ENCODE results near the gene C4B.
"Not testable (repeated sequence)": the region's sequence is repeated elsewhere in the genome, so short reads cannot be mapped to it uniquely, and the experiment has no call there.

C4B gene

DNA sequence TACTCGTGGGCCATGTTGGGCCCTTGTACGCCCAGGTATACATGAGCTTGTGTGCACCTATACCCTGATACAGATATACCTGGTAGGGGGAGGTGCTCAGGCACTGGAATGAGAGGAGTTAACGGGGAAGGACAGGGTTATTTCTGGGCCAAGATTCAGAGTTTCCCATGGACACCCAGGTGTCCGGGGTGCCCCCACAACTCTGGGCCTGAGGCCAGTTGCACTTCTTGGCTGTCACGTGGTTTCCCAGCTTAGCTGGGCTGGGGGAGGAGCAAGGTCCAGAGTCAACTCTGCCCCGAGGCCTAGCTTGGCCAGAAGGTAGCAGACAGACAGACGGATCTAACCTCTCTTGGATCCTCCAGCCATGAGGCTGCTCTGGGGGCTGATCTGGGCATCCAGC lies 32.9 kb upstream of the C4B start, which contains the start of gene C4A:
Gene C4A (plus strand): TSS at position 314 of the 400 bp plus-strand sequence. CDS start 51 bp downstream, at position 365.
- DNase-seq = not testable (repeated sequence)

DNA sequence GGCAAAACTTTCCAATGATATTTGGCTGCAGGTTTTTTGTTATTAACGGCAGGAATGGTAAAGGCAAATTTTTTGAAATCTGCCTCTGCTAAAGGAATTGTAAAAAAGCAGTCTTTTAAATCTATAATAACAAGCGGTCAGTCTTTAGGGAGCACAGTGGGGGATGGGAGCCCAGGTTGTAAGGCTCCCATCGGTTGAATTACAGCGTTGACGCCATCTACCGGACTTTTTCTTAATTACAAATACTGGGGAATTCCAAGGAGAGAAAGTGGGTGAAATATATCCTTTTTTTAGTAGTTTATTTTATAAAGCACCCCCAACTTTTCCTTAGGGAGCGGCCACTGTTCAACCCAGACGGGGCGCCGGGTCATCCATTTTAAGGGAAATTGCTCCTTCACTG lies 25.2 kb upstream of the C4B start:
- DNase-seq = not testable (repeated sequence)

DNA sequence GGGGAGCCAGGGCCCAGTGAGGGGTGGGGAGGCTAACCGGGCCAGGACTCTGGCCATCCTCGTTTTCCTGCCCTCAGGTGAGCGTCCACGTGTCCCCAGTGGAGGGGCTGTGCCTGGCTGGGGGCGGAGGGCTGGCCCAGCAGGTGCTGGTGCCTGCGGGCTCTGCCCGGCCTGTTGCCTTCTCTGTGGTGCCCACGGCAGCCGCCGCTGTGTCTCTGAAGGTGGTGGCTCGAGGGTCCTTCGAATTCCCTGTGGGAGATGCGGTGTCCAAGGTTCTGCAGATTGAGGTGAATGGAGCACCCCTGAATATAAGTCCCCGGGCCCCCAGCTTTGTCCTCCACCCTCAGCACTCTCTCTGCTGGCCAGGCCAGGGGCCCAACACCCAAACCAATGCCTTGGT lies 20.2 kb upstream of the C4B start:
- not testable (repeated sequence) for DNase-seq

- DNase-seq = not testable (repeated sequence)
Observed at GRCh38 chr6:31996385-31996784, 18.2 kb upstream of the C4B start.

DNA sequence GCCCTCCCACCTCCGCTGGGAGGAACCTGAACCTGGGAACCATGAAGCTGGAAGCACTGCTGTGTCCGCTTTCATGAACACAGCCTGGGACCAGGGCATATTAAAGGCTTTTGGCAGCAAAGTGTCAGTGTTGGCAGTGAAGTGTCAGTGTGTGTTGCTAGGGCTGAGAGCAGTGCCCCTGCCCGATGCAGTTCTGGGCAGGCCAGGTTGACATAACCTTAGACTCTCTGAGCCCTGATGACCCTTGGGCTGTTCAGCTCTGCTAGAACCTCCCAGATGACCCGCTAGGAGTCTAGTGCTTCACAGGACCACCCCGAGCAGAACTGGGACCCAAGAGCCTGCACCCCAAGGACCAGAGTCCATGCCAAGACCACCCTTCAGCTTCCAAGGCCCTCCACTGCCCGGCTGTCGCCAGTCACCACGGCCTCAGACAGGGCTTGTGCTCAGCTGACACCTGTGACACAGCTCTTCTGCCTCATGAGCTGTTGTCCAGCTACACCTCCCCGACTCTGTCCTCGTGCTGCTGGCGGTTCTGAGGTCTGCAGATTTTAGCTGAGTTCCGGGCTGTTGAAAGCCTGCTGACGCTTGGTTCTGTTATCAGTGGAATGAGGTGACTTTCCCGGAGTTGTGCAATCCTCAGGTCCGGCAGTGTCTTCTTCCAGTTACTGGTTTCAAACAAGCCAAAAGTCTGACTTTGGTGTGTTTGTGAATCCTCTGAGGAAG lies 11.9 kb upstream of the C4B start:
- not testable (repeated sequence) for DNase-seq

GRCh38 chr6:32003301-32003700 lies 11.3 kb upstream of the C4B start:
- DNase-seq = not testable (repeated sequence)

GRCh38 chr6:32004393-32004792 lies 10.2 kb upstream of the C4B start:
- not testable (repeated sequence) for DNase-seq

GRCh38 chr6:32004864-32005537 lies 9.6 kb upstream of the C4B start:
- DNase-seq = not testable (repeated sequence)

GRCh38 chr6:32005538-32005880 lies 9.1 kb upstream of the C4B start:
- not testable (repeated sequence) for DNase-seq

DNA sequence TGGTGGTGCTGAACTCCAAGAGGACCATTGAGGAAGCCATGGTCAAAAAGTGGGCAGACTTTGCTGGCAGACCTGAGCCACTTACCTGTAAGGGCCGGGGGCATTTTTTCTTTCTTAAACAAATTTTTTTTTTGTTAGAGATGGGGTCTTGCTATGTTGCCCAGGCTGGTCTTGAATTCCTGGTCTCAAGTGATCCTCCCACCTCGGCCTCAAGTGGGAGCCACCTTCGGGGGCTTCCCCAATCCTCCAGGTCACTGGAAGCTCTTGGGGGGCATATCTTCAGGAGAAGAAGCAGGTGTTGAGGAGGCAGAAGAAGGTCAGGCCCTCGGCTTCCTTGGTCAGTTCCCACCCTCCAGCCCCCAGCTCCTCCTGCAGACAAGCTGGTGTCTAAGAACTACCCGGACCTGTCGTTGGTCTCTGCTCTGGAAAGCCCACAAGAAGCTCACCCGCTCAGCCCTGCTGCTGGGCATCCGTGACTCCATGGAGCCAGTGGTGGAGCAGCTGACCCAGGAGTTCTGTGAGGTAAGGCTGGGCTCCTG lies 8.5 kb upstream of the C4B start:
- not testable (repeated sequence) for DNase-seq

DNA sequence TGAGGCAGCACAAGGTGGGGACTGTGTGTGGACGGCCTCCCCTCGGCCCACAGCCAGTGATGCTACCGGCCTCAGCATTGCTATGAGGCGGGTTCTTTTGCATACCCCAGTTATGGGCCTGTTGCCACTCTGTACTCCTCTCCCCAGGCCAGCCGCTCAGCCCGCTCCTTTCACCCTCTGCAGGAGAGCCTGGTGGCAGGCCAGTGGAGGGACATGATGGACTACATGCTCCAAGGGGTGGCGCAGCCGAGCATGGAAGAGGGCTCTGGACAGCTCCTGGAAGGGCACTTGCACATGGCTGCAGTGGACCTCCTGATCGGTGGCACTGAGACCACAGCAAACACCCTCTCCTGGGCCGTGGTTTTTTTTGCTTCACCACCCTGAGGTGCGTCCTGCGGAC lies 7.5 kb upstream of the C4B start:
- not testable (repeated sequence) for DNase-seq

DNA sequence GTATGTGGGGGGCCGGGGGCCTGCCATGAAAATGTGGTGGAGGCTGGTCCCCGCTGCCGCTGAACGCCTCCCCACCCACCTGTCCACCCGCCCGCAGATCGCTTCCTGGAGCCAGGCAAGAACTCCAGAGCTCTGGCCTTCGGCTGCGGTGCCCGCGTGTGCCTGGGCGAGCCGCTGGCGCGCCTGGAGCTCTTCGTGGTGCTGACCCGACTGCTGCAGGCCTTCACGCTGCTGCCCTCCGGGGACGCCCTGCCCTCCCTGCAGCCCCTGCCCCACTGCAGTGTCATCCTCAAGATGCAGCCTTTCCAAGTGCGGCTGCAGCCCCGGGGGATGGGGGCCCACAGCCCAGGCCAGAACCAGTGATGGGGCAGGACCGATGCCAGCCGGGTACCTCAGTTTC lies 6.6 kb upstream of the C4B start:
- DNase-seq = not testable (repeated sequence)

GRCh38 chr6:32008616-32009015 lies 6.0 kb upstream of the C4B start:
- not testable (repeated sequence) for DNase-seq

- DNase-seq = not testable (repeated sequence)
Observed at GRCh38 chr6:32009537-32009936, 5.1 kb upstream of the C4B start.

DNA sequence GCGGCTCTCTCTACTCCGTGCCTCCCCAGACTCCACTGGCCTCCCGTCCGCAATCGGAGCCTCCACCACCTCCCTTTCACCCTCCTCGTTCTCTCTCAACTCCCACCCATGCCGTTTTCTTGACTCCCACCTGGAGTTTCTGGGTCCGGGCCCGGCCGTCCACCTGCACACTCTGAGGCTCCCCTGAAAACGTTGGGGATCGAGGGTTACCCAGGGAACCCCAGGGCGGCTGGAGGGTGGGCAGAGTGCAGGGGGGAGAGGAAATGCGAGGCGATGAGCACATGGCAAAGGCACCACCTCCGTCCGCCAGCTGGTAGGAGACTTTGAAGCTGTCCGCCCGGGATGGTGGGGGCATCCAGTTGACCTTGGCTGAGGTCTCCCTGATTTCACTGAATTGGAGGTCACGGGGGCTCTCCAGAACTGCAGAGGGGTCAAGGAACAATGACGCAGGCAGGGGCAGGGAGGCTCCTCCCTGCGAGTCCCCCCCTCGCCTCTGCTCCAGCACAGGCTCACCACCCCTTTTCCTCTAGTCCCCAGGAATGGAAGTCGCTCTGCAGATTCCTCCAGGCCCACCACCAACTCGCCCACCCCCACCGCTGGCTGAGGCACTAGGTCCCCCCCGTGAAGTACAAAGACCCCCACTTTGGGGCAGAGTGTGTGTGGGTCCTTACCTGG lies 3.6 kb upstream of the C4B start:
- DNase-seq = not testable (repeated sequence)

DNA sequence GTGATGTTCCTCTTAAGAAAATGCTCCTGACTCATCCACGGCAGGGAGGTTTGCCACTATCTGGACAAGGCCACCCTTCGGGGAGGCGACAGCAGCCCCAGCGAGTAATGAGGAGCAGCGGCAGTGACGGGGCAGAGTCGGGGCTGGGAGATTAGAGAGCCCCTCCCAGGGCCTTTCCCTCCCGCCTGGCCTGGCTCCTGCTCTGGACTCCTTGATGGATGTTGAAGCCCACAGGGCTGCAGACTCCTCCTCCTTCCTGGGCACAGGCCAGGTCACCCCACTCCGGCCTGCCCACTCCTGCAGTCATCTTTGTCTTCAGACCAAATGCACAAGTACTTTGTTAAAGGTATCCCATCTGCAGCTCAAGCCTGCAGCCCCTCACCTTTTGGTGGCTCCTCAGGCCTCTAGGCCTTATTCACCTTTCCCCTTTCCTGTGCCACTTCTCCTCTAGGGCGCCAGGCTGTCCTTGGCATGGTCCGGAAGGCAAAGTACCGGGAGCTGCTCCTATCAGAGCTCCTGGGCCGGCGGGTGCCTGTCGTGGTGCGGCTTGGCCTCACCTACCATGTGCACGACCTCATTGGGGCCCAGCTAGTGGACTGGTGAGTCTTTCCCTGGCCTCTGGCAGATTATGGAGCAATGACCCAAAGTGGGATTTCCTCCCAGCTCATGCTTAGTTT lies 1.5 kb upstream of the C4B start:
- DNase-seq = not testable (repeated sequence)

GRCh38 chr6:32013738-32014137 lies 857 bp upstream of the C4B start:
- DNase-seq = not testable (repeated sequence)

DNA sequence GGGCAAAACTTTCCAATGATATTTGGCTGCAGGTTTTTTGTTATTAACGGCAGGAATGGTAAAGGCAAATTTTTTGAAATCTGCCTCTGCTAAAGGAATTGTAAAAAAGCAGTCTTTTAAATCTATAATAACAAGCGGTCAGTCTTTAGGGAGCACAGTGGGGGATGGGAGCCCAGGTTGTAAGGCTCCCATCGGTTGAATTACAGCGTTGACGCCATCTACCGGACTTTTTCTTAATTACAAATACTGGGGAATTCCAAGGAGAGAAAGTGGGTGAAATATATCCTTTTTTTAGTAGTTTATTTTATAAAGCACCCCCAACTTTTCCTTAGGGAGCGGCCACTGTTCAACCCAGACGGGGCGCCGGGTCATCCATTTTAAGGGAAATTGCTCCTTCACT lies 7.5 kb downstream of the C4B start:
- not testable (repeated sequence) for DNase-seq

GRCh38 chr6:32028631-32029030 lies 14.0 kb downstream of the C4B start:
- DNase-seq = not testable (repeated sequence)

DNA sequence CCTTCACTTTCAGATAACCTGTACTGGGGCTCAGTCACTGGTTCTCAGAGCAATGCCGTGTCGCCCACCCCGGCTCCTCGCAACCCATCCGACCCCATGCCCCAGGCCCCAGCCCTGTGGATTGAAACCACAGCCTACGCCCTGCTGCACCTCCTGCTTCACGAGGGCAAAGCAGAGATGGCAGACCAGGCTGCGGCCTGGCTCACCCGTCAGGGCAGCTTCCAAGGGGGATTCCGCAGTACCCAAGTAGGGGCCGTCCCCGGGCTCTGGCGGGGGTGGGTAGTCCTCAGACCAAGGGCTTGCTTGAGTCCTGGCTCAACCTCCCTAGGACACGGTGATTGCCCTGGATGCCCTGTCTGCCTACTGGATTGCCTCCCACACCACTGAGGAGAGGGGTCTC lies 15.0 kb downstream of the C4B start:
- DNase-seq = not testable (repeated sequence)

- not testable (repeated sequence) for DNase-seq
Observed at GRCh38 chr6:32035283-32036013, 20.9 kb downstream of the C4B start.

GRCh38 chr6:32037136-32037535 lies 22.5 kb downstream of the C4B start:
- DNase-seq = not testable (repeated sequence)
